ENCODE results near the gene ZBTB33. TPM values are rescaled to one million over a fixed set of nuclear protein-coding genes. Genes with fewer than 3 reads are reported as not detected.

The ZBTB33 gene
- total and polyA plus RNA-seq, 4 donors: 3.1 to 21.0 (median 8.0) TPM

GRCh38 chrX:120270567-120270966, 20.0 kb downstream of the ZBTB33 start:
- Histone ChIP-seq H3K4me3 (no peak overlapping the region), H3K27ac (ENCODE audit: low read depth in 1 of 2, low read length in 1 of 2) (no peak overlapping the region), H3K4me1 (ENCODE audit: control insufficient read depth in 5 of 5, insufficient read depth in 5 of 5, low read length in 5 of 5) (peaks cover 0 to 3% (median 0%) of the 10 kb centered on the region in 5 donors), H3K9me3 (ENCODE audit: control insufficient read depth in 4 of 4, insufficient read depth in 3 of 4, low read length in 3 of 4) (peaks cover 0 to 3% (median 0%) of the 10 kb centered on the region in 4 donors), H3K27me3 (ENCODE audit: control insufficient read depth in 3 of 3, insufficient read depth in 3 of 3, low read length in 2 of 3) (no peaks in the 10 kb centered on the region), H3K9ac (ENCODE audit: insufficient read depth in 1 of 2, low read length in 2 of 2) (no peak overlapping the region), H3K36me3 (ENCODE audit: control insufficient read depth in 4 of 4, insufficient read depth in 4 of 4, low read length in 4 of 4) (no peaks in the 10 kb centered on the region)
- DNase-seq (no peak), ATAC-seq (ENCODE audit: insufficient read depth, low FRiP score) (no peak)
- TF ChIP-seq, protein P1, sequence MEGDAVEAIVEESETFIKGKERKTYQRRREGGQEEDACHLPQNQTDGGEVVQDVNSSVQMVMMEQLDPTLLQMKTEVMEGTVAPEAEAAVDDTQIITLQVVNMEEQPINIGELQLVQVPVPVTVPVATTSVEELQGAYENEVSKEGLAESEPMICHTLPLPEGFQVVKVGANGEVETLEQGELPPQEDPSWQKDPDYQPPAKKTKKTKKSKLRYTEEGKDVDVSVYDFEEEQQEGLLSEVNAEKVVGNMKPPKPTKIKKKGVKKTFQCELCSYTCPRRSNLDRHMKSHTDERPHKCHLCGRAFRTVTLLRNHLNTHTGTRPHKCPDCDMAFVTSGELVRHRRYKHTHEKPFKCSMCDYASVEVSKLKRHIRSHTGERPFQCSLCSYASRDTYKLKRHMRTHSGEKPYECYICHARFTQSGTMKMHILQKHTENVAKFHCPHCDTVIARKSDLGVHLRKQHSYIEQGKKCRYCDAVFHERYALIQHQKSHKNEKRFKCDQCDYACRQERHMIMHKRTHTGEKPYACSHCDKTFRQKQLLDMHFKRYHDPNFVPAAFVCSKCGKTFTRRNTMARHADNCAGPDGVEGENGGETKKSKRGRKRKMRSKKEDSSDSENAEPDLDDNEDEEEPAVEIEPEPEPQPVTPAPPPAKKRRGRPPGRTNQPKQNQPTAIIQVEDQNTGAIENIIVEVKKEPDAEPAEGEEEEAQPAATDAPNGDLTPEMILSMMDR (IDR thresholded peaks at IDR 0.05; ENCODE audit: control extremely low read depth, extremely low read depth): no peak
- WGBS, 2 donors: 66 to 83% methylated on average over 4 of the region's 4 CpGs

DNA sequence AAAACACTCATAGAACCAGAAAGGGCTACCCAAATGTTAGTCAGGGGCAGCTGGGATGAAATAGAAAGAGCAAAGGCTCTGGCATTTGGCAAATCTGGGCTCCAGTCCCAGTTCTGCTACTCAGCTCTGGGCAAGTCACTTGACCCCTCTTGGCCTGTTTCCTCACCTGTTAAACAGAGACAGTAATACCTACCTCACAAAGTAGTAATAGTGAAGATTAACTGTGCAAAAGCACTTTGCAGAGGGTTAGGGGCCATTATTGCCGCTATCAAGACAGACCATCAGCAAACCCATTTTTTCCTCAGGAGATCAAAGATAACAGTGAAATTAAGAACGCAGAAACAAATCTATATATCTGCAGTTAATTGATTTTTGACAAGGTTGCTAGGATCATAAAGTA, 20.6 kb downstream of the ZBTB33 start:
- no peaks in the 10 kb centered on the region for H3K27me3 ChIP-seq (ENCODE audit: control insufficient read depth in 3 of 3, insufficient read depth in 3 of 3, low read length in 2 of 3)
- 57 to 81% methylated on average over 2 of the region's 2 CpGs for WGBS, 2 donors
- H3K9me3 ChIP-seq (ENCODE audit: control insufficient read depth in 4 of 4, insufficient read depth in 3 of 4, low read length in 3 of 4): peaks cover 0 to 3% (median 0%) of the 10 kb centered on the region in 4 donors
- peaks cover 0 to 3% (median 0%) of the 10 kb centered on the region in 5 donors for H3K4me1 ChIP-seq (ENCODE audit: control insufficient read depth in 5 of 5, insufficient read depth in 5 of 5, low read length in 5 of 5)
- H3K36me3 ChIP-seq (ENCODE audit: control insufficient read depth in 4 of 4, insufficient read depth in 4 of 4, low read length in 4 of 4): no peaks in the 10 kb centered on the region
- TF ChIP-seq, protein P1 (IDR thresholded peaks at IDR 0.05; ENCODE audit: control extremely low read depth, extremely low read depth): no peak
- H3K27ac ChIP-seq (ENCODE audit: low read depth in 1 of 2, low read length in 1 of 2): no peak overlapping the region
- H3K9ac ChIP-seq (ENCODE audit: insufficient read depth in 1 of 2, low read length in 2 of 2): no peak overlapping the region
- no peak for ATAC-seq (ENCODE audit: insufficient read depth, low FRiP score)
- DNase-seq: no peak
- H3K4me3 ChIP-seq: no peak overlapping the region

- TF ChIP-seq, protein P1 (IDR thresholded peaks at IDR 0.05; ENCODE audit: control extremely low read depth, extremely low read depth): no peak
- H3K4me1 ChIP-seq (ENCODE audit: control insufficient read depth in 5 of 5, insufficient read depth in 5 of 5, low read length in 5 of 5): peaks cover 0 to 3% (median 0%) of the 10 kb centered on the region in 5 donors
- no peak for DNase-seq
- no peaks in the 10 kb centered on the region for H3K36me3 ChIP-seq (ENCODE audit: control insufficient read depth in 4 of 4, insufficient read depth in 4 of 4, low read length in 4 of 4)
- no peak overlapping the region for H3K9ac ChIP-seq (ENCODE audit: insufficient read depth in 1 of 2, low read length in 2 of 2)
- H3K27me3 ChIP-seq (ENCODE audit: control insufficient read depth in 3 of 3, insufficient read depth in 3 of 3, low read length in 2 of 3): peaks cover 0 to 3% (median 3%) of the 10 kb centered on the region in 3 donors
- no peak for ATAC-seq (ENCODE audit: insufficient read depth, low FRiP score)
- H3K9me3 ChIP-seq (ENCODE audit: control insufficient read depth in 4 of 4, insufficient read depth in 3 of 4, low read length in 3 of 4): peaks cover 0 to 3% (median 0%) of the 10 kb centered on the region in 4 donors
- no peak overlapping the region for H3K27ac ChIP-seq (ENCODE audit: low read depth in 1 of 2, low read length in 1 of 2)
- WGBS, 2 donors: 54 to 88% methylated on average over 2 of the region's 2 CpGs
- no peak overlapping the region for H3K4me3 ChIP-seq
Observed at GRCh38 chrX:120274145-120274544, 23.5 kb downstream of the ZBTB33 start.

- ATAC-seq (ENCODE audit: insufficient read depth, low FRiP score) (no peak), DNase-seq (no peak)
- Histone ChIP-seq H3K4me3 (no peak overlapping the region), H3K9me3 (ENCODE audit: control insufficient read depth in 4 of 4, insufficient read depth in 3 of 4, low read length in 3 of 4) (peaks cover 0 to 3% (median 0%) of the 10 kb centered on the region in 4 donors), H3K4me1 (ENCODE audit: control insufficient read depth in 5 of 5, insufficient read depth in 5 of 5, low read length in 5 of 5) (peaks cover 0 to 3% (median 0%) of the 10 kb centered on the region in 5 donors), H3K27ac (ENCODE audit: low read depth in 1 of 2, low read length in 1 of 2) (no peak overlapping the region), H3K9ac (ENCODE audit: insufficient read depth in 1 of 2, low read length in 2 of 2) (no peak overlapping the region), H3K27me3 (ENCODE audit: control insufficient read depth in 3 of 3, insufficient read depth in 3 of 3, low read length in 2 of 3) (peaks cover 0 to 6% (median 3%) of the 10 kb centered on the region in 3 donors), H3K36me3 (ENCODE audit: control insufficient read depth in 4 of 4, insufficient read depth in 4 of 4, low read length in 4 of 4) (no peaks in the 10 kb centered on the region)
- TF ChIP-seq, protein P1 (IDR thresholded peaks at IDR 0.05; ENCODE audit: control extremely low read depth, extremely low read depth): no peak
- 43 to 84% methylated on average over 2 of the region's 2 CpGs for WGBS, 2 donors
Observed at GRCh38 chrX:120274958-120275357, 24.3 kb downstream of the ZBTB33 start.
